A549 (cell line): ENCODE measurements around the gene ASB18. TPM values are rescaled to one million over a fixed set of nuclear protein-coding genes. Genes with fewer than 3 reads are reported as not detected.
A peak's percentile ranks its signal among the peaks of the same experiment; 100 is the strongest.

ENCODE experiments used
- ATAC-seq, 2 experiments: fragments of 200-7000 bp in 1 of 2; fragments of >200 bp in 1 of 2; cut with Nextera tagmentation in 1 of 2; cut with Tn5 transposase in 1 of 2; 3 replicates each; pipeline versions ENCODE4 v1.8.0 to v1.9.1; 2018 to 2020; ENCODE audit warnings: mild to moderate bottlenecking in 1 of 2, moderate library complexity in 1 of 2
- CTCF ChIA-PET: fragments of 300-600 bp; sonication (Branson Sonifier 250); formaldehyde crosslinking; extraction: SDS; loops from one replicate; lab custom pipeline; 2021; ENCODE audit warnings: antibody characterized with exemption, inconsistent platforms; lab: Yijun Ruan, JAX
- POLR2A ChIA-PET: fragments of 350-600 bp; formaldehyde crosslinking; extraction: SDS; loops from one replicate; lab custom pipeline; 2021; ENCODE audit warnings: antibody characterized with exemption, inconsistent platforms; lab: Yijun Ruan, JAX
- DNase-seq, 2 experiments: peaks; one replicate each; pipeline versions ENCODE4 v3.0.0 to v3.0.0-alpha.2; 2011 to 2016; ENCODE audit warnings: low read depth in 1 of 2, low spot score in 1 of 2
- FAIRE-seq: peaks from 2 replicates; lab custom pipeline; 2011; peaks lifted over from hg19 to GRCh38; lab: Jason Lieb, UNC
- H3K27ac ChIP-seq, 2 experiments: fragments of >200 bp; sonication (Bioruptor Twin); formaldehyde crosslinking; 3 replicates each; pipeline ENCODE4 v1.5.1; 2016 to 2017
- H3K4me1 ChIP-seq: fragments of >200 bp; sonication (Bioruptor Twin); formaldehyde crosslinking; 3 replicates; pipeline ENCODE4 v1.6.1; 2016
- H3K4me2 ChIP-seq: fragments of >200 bp; sonication (Bioruptor Twin); formaldehyde crosslinking; 3 replicates; pipeline ENCODE4 v1.6.1; 2016
- H3K4me3 ChIP-seq: fragments of >200 bp; sonication (Bioruptor Twin); formaldehyde crosslinking; 3 replicates; pipeline ENCODE4 v1.5.1; 2016
- H3K9me3 ChIP-seq: fragments of >200 bp; sonication (Bioruptor Twin); formaldehyde crosslinking; 3 replicates; pipeline ENCODE4 v1.6.1; 2016
- BCL3 ChIP-seq: fragments of >200 bp; sonication (Bioruptor Twin); formaldehyde crosslinking; IDR thresholded peaks from 3 replicates; pipeline ENCODE4 v1.6.1; 2016
- CBX2 ChIP-seq: fragments of 200-600 bp; sonication (generic); IDR thresholded peaks from 2 replicates; pipeline ENCODE4 v1.6.1; 2016; ENCODE audit warnings: low read depth, mild to moderate bottlenecking, borderline replicate concordance
- ESRRA ChIP-seq: fragments of 150-350 bp; IDR thresholded peaks from 2 replicates; pipeline ENCODE4 v1.6.1; 2014; ENCODE audit warnings: mild to moderate bottlenecking, low read length, borderline replicate concordance
- GATA3 ChIP-seq: IDR thresholded peaks from 2 replicates; pipeline ENCODE4 v1.6.1; 2012; ENCODE audit warnings: borderline replicate concordance
- HES2 ChIP-seq: fragments of >200 bp; sonication (Bioruptor Twin); formaldehyde crosslinking; IDR thresholded peaks from 2 replicates; pipeline ENCODE4 v1.6.1; 2016
- HEYL ChIP-seq: fragments of 250-450 bp; sonication (Bioruptor Pico); IDR thresholded peaks from 2 replicates; pipeline ENCODE4 v1.8.0; 2021; ENCODE audit warnings: mild to moderate bottlenecking, moderate library complexity
- HMGXB4 ChIP-seq: fragments of 250-450 bp; sonication (Bioruptor Pico); IDR thresholded peaks from 2 replicates; pipeline ENCODE4 v1.5.0; 2021; ENCODE audit warnings: mild to moderate bottlenecking, moderate library complexity, borderline replicate concordance
- HOXA7 ChIP-seq: fragments of 250-450 bp; sonication (Bioruptor Pico); IDR thresholded peaks from 2 replicates; pipeline ENCODE4 v1.5.0; 2020; ENCODE audit warnings: mild to moderate bottlenecking, moderate library complexity
- JUN ChIP-seq, 2 experiments: fragments of >200 bp; sonication (Bioruptor Twin); formaldehyde crosslinking; IDR thresholded peaks; 2 replicates in 1 of 2; 3 replicates in 1 of 2; pipeline ENCODE4 v1.6.1; 2016 to 2017
- JUNB ChIP-seq: fragments of >200 bp; sonication (Bioruptor Twin); formaldehyde crosslinking; IDR thresholded peaks from 2 replicates; pipeline ENCODE4 v1.6.1; 2016
- KDM5A ChIP-seq: fragments of 200-600 bp; sonication (generic); IDR thresholded peaks from 2 replicates; pipeline ENCODE4 v1.6.1; 2016; ENCODE audit warnings: antibody characterized with exemption, mild to moderate bottlenecking
- MAX ChIP-seq: IDR thresholded peaks from 2 replicates; pipeline ENCODE4 v1.6.1; 2012
- MAZ ChIP-seq: fragments of 150-350 bp; IDR thresholded peaks from 2 replicates; pipeline ENCODE4 v1.6.1; 2014; ENCODE audit warnings: antibody characterized with exemption, low read depth, low read length, borderline replicate concordance
- NFE2L2 ChIP-seq: fragments of 150-350 bp; conservative IDR thresholded peaks from 2 replicates; pipeline ENCODE4 v1.6.1; 2014; ENCODE audit warnings: low read length
- POLR2AphosphoS2 ChIP-seq: conservative IDR thresholded peaks from 2 replicates; pipeline ENCODE4 v1.6.1; 2012; ENCODE audit warnings: low read length, improper control_type of control experiment, inconsistent platforms
- RAD21 ChIP-seq, 2 experiments: fragments of >200 bp in 1 of 2; sonication (Bioruptor Twin) in 1 of 2; formaldehyde crosslinking in 1 of 2; IDR thresholded peaks in 1 of 2; conservative IDR thresholded peaks in 1 of 2; 2 replicates in 1 of 2; 3 replicates in 1 of 2; pipeline ENCODE4 v1.6.1; 2012 to 2018; ENCODE audit warnings: inconsistent platforms in 1 of 2
- RARB ChIP-seq: fragments of 250-450 bp; sonication (Bioruptor Pico); IDR thresholded peaks from 2 replicates; pipeline ENCODE4 v1.8.0; 2021; ENCODE audit warnings: mild to moderate bottlenecking, moderate library complexity
- ZC3H11A ChIP-seq: fragments of 450-650 bp; IDR thresholded peaks from 2 replicates; pipeline ENCODE4 v1.6.1; 2014; ENCODE audit warnings: antibody characterized with exemption, mild to moderate bottlenecking
- ZFP36 ChIP-seq: fragments of 450-650 bp; IDR thresholded peaks from 2 replicates; pipeline ENCODE4 v1.6.1; 2014; ENCODE audit warnings: borderline replicate concordance; ENCODE audit not compliant: partially characterized antibody
- WGBS: methylation state at CpG from one replicate; pipeline ENCODE4 v1.1.6; 2017; ENCODE audit errors: missing lambda C conversion rate; 5-methylcytosine and 5-hydroxymethylcytosine counted together
- polyA plus RNA-seq, 4 experiments: library from polyadenylated mRNA; depleted of rRNA in 3 of 4; stranded (reverse); fragments of >200 nt; fragmentation: RNase III in 1 of 4; extraction: RNeasy Plus Mini Kit Qiagen cat#74134 plus additional on column Dnase treatment in 1 of 4; gene quantifications; 2 replicates in 3 of 4; 3 replicates in 1 of 4; pipeline ENCODE4 v1.2.3, GENCODE V29; 2011 to 2017
- TF ChIP-seq, protein P1 (sequence below): IDR thresholded peaks from 2 replicates; pipeline ENCODE4 v1.6.1; 2012
- TF ChIP-seq, protein P2 (sequence below): fragments of 150-350 bp; IDR thresholded peaks from 2 replicates; pipeline ENCODE4 v1.6.1; 2014; ENCODE audit warnings: low read depth, mild to moderate bottlenecking, low read length

The ASB18 gene
- polyA plus RNA-seq, 2 of the 4 experiments (the other 2 are of a cell fraction), result not detected

GRCh38 chr2:236170590-236171165, 93.5 kb downstream of the ASB18 start (continued):
- TF ChIP-seq BCL3 (no peak), CBX2 (no peak), JUNB (no peak), JUN (IDR thresholded peaks at IDR 0.05) (no peak)

DNA sequence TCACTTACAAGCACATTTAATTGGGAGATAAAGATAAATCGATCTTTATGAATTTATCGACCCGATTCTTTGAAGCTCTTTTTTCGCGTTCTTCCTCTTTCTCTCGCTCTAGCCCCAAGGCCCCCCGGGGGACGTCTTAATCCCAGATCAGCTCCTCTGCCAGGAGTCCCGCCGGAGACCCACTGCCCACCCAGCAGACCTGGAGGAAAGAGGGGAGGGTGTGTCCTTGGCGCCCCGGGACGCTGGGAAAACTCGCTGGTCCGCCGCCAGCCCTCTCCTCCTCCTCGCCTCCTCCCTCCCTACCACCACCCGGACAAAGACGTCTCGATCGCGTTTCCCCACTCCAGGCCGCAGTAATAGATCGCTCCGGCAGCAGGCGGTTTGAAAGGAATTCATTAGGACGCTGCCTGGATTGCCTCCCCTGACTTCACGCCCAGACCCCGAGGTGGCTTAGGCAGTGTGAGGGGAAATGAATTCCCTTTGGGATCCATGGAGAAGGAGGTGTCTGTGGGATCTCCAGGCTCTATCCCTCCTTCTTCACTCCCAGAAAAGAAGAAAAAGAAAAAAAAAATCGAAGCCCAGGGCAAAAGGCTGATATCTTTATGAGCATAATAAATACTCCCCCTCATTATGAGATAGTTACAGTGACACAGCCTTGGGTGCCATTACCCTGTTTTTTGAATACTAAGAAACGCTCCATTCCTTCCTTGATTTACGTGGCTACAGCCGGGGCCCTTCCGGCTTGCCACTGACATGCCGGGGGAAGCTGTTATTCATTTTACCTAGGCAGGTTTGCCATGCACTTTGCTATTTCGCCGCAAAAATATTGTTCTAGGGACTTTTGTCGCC, 94.2 kb downstream of the ASB18 start:
- ATAC-seq, result no peak
- CTCF ChIA-PET, result interaction anchor here (0.8 to 4.7 kb wide), 5 partner anchors 8 to 390 kb away, joined by 4 to 28 read pairs (median 16); no protein-coding TSS in a partner anchor

GRCh38 chr2:236169151-236169721, 95.0 kb downstream of the ASB18 start:
- ChIA-PET CTCF (interaction anchor here (0.6 to 4.7 kb wide), 5 partner anchors 8 to 916 kb away, joined by 3 to 28 read pairs (median 16); no protein-coding TSS in a partner anchor), POLR2A (interaction anchor here (1.2 kb wide), 1 partner anchor 9 kb away, joined by 10 read pairs; no protein-coding TSS in a partner anchor)
- Histone ChIP-seq H3K4me1 (peaks cover 9% of the 10 kb centered on the region; the same call in 2 of the 3 replicates), H3K27ac (no peak overlapping the region), H3K4me3 (no peak overlapping the region), H3K9me3 (no peaks in the 10 kb centered on the region), H3K4me2 (peak overlapping the region; percentile 89; the same call in 1 of the 3 replicates)
- no peak for TF ChIP-seq HMGXB4 (CRISPR knock-in tag)
- no peak for TF ChIP-seq RAD21 (conservative IDR thresholded peaks at IDR 0.05 in 1 of 2, IDR thresholded peaks at IDR 0.05 in 1 of 2)
- no peak for TF ChIP-seq ESRRA
- TF ChIP-seq HOXA7, result no peak
- TF ChIP-seq JUNB, result no peak
- TF ChIP-seq NFE2L2, result no peak
- TF ChIP-seq GATA3, result no peak
- TF ChIP-seq MAZ, result no peak
- no peak for TF ChIP-seq RARB (CRISPR knock-in tag)
- TF ChIP-seq, protein P1, sequence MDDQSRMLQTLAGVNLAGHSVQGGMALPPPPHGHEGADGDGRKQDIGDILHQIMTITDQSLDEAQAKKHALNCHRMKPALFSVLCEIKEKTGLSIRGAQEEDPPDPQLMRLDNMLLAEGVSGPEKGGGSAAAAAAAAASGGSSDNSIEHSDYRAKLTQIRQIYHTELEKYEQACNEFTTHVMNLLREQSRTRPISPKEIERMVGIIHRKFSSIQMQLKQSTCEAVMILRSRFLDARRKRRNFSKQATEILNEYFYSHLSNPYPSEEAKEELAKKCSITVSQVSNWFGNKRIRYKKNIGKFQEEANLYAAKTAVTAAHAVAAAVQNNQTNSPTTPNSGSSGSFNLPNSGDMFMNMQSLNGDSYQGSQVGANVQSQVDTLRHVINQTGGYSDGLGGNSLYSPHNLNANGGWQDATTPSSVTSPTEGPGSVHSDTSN, result no peak
- no peak for TF ChIP-seq ZFP36
- no peak for TF ChIP-seq JUN (IDR thresholded peaks at IDR 0.05)
- TF ChIP-seq BCL3, result no peak
- TF ChIP-seq, protein P2, sequence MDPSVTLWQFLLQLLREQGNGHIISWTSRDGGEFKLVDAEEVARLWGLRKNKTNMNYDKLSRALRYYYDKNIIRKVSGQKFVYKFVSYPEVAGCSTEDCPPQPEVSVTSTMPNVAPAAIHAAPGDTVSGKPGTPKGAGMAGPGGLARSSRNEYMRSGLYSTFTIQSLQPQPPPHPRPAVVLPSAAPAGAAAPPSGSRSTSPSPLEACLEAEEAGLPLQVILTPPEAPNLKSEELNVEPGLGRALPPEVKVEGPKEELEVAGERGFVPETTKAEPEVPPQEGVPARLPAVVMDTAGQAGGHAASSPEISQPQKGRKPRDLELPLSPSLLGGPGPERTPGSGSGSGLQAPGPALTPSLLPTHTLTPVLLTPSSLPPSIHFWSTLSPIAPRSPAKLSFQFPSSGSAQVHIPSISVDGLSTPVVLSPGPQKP, result no peak
- TF ChIP-seq MAX, result no peak
- TF ChIP-seq KDM5A, result no peak
- TF ChIP-seq ZC3H11A, result no peak
- no peak for TF ChIP-seq POLR2AphosphoS2
- no peak for DNase-seq
- WGBS, result 94% methylated on average over 36 of the region's 36 CpGs
- no peak for FAIRE-seq
- ATAC-seq, result no peak

More for the DNA sequence above, 94.2 kb downstream of the ASB18 start:
- H3K9me3 ChIP-seq, result no peaks in the 10 kb centered on the region
- H3K4me3 ChIP-seq, result no peak overlapping the region
- 94% methylated on average over 38 of the region's 38 CpGs for WGBS
- POLR2A ChIA-PET, result no interaction called here
- no peak for FAIRE-seq
- no peak for TF ChIP-seq HEYL (CRISPR knock-in tag)
- no peak for TF ChIP-seq HES2
- TF ChIP-seq, protein P1, result no peak
- no peak for TF ChIP-seq GATA3
- TF ChIP-seq CBX2, result no peak
- H3K4me2 ChIP-seq, result no peak overlapping the region
- DNase-seq, result no peak
- peaks cover 9% of the 10 kb centered on the region; the same call in 2 of the 3 replicates for H3K4me1 ChIP-seq
- no peak overlapping the region for H3K27ac ChIP-seq
